Prostate gland (tissue), 2 donors: ENCODE measurements around the gene ZNF80. TPM values are rescaled to one million over a fixed set of nuclear protein-coding genes. Genes with fewer than 3 reads are reported as not detected.

Experiments
- DNase-seq: peaks from one replicate; pipeline ENCODE4 v3.0.0-alpha.2; 2019; ENCODE audit warnings: low spot score
- H3K27ac ChIP-seq, 2 donors: fragments of 200-600 bp; sonication (generic); 2 replicates each; pipeline ENCODE4 v1.5.1; 2017 to 2019
- H3K27me3 ChIP-seq: fragments of 200-600 bp; sonication (generic); replicated peaks from 2 replicates; pipeline ENCODE4 v1.5.1; 2019; ENCODE audit not compliant: insufficient read depth
- H3K36me3 ChIP-seq, 2 donors: fragments of 200-600 bp; sonication (generic); 1 replicate in 1 of 2; 2 replicates in 1 of 2; pipeline versions ENCODE4 v1.5.1 to v1.8.1; 2017 to 2019
- H3K4me1 ChIP-seq: fragments of 200-600 bp; sonication (generic); replicated peaks from 2 replicates; pipeline ENCODE4 v1.5.1; 2019
- H3K4me3 ChIP-seq, 2 donors: fragments of 200-600 bp; sonication (generic); 2 replicates each; pipeline ENCODE4 v1.5.1; 2017 to 2019
- H3K9me3 ChIP-seq: fragments of 200-600 bp; sonication (generic); 2 replicates; pipeline ENCODE4 v1.5.1; 2017
- CTCF ChIP-seq, 4 experiments: fragments of 200-600 bp in 2 of 4; fragments of 450-650 bp in 2 of 4; sonication (generic) in 2 of 4; IDR thresholded peaks; 1 replicate in 3 of 4; 2 replicates in 1 of 4; pipeline ENCODE4 v1.5.1; 2016 to 2019; ENCODE audit warnings: antibody characterized with exemption in 4 of 4, mild to moderate bottlenecking in 2 of 4, moderate library complexity in 2 of 4
- POLR2A ChIP-seq: fragments of 450-650 bp; IDR thresholded peaks from one replicate; pipeline ENCODE4 v1.6.1; 2016; ENCODE audit warnings: antibody characterized with exemption, mild to moderate bottlenecking
- POLR2AphosphoS5 ChIP-seq: sonication (generic); formaldehyde crosslinking; IDR thresholded peaks from one replicate; pipeline ENCODE4 v1.6.1; 2017; ENCODE audit warnings: antibody characterized with exemption
- WGBS: methylation state at CpG from one replicate; pipeline ENCODE4 v1.1.5; 2018; 5-methylcytosine and 5-hydroxymethylcytosine counted together
- intact Hi-C: fragments of 100-400 bp; cut with DNase I; formaldehyde crosslinking; loops from one replicate; pipeline ENCODE4 v1.14.2; 2022
- total RNA-seq, 2 donors: library from RNA; depleted of rRNA; stranded (reverse); fragments of >200 nt; gene quantifications; one replicate each; pipeline ENCODE4 v1.1.0, GENCODE V29; 2016

Gene ZNF80
- total RNA-seq, 2 donors from 2014 or later, result 0.62 TPM; not detected in 1

GRCh38 chr3:114194750-114195149 lies 42.6 kb downstream of the ZNF80 start:
- no peak for DNase-seq
- TF ChIP-seq POLR2AphosphoS5 (no peak), CTCF (IDR thresholded peaks at IDR 0.05) (no peak), POLR2A (no peak)
- no peaks in the 10 kb centered on the region for H3K27me3 ChIP-seq
- intact Hi-C loops, result no loop called here
- H3K27ac ChIP-seq, result no peak overlapping the region
- H3K9me3 ChIP-seq, result no peaks in the 10 kb centered on the region
- H3K4me1 ChIP-seq, result no peaks in the 10 kb centered on the region
- no peaks in the 10 kb centered on the region for H3K36me3 ChIP-seq
- no peak overlapping the region for H3K4me3 ChIP-seq
- 76% methylated on average over 1 of the region's 1 CpG for WGBS

GRCh38 chr3:114192136-114192535 lies 45.2 kb downstream of the ZNF80 start:
- intact Hi-C loops, result no loop called here
- Histone ChIP-seq H3K4me3 (no peak overlapping the region), H3K36me3 (no peaks in the 10 kb centered on the region), H3K9me3 (no peaks in the 10 kb centered on the region), H3K4me1 (no peaks in the 10 kb centered on the region), H3K27me3 (peaks cover 2% of the 10 kb centered on the region), H3K27ac (no peak overlapping the region)
- no peak for DNase-seq
- TF ChIP-seq POLR2A, result no peak
- TF ChIP-seq POLR2AphosphoS5, result no peak
- TF ChIP-seq CTCF (IDR thresholded peaks at IDR 0.05), result no peak

GRCh38 chr3:114186501-114186900 lies 50.9 kb downstream of the ZNF80 start:
- no peak overlapping the region for H3K4me3 ChIP-seq
- intact Hi-C loops, result no loop called here
- H3K9me3 ChIP-seq, result no peaks in the 10 kb centered on the region
- H3K4me1 ChIP-seq, result no peaks in the 10 kb centered on the region
- H3K36me3 ChIP-seq, result no peaks in the 10 kb centered on the region
- no peak for DNase-seq
- H3K27me3 ChIP-seq, result peaks cover 2% of the 10 kb centered on the region
- H3K27ac ChIP-seq, result no peak overlapping the region
- TF ChIP-seq POLR2A (no peak), POLR2AphosphoS5 (no peak), CTCF (IDR thresholded peaks at IDR 0.05) (no peak)

Other genes with a start within 250 kb of the ZNF80 start
- 1 to 10 TPM; 4.6 to 8.1 TPM for gene CCDC191, start 181.1 kb downstream of the ZNF80 start, total RNA-seq
- gene QTRT2, start 180.8 kb downstream of the ZNF80 start, total RNA-seq, result 10 to 100 TPM; 11.7 to 20.8 TPM
- not detected for gene DRD3, start 58.5 kb downstream of the ZNF80 start, total RNA-seq
- under 1 TPM in 1 of 2 donors, not detected in 1; 0.40 TPM for gene TIGIT, start 56.5 kb upstream of the ZNF80 start, total RNA-seq